GM12878 (cell line): ENCODE measurements around the gene CAVIN4. TPM values are rescaled to one million over a fixed set of nuclear protein-coding genes. Genes with fewer than 3 reads are reported as not detected.

ENCODE experiments used
- ATAC-seq: fragments of 200-7000 bp; cut with Tn5 transposase; 3 replicates; pipeline ENCODE4 v1.9.1; 2020; ENCODE audit warnings: mild to moderate bottlenecking, moderate library complexity
- BruUV-seq: library from RNA; stranded (reverse); fragments of 400-500 nt; replicated peaks from 2 replicates; lab custom pipeline; 2021; lab: Mats Ljungman, UMichigan
- CTCF ChIA-PET: fragments of 300-600 bp; sonication (Branson Sonifier 250); formaldehyde crosslinking; extraction: SDS; loops from one replicate; lab custom pipeline; 2021; ENCODE audit warnings: inconsistent platforms; lab: Yijun Ruan, JAX
- POLR2A ChIA-PET: fragments of 350-600 bp; formaldehyde crosslinking; extraction: SDS; loops from one replicate; lab custom pipeline; 2021; ENCODE audit warnings: inconsistent platforms; lab: Charles Lee
- RAD21 ChIA-PET: fragments of 300-600 bp; sonication (Branson Sonifier 250); formaldehyde crosslinking; loops from one replicate; lab custom pipeline; 2023; ENCODE audit warnings: antibody characterized with exemption; ENCODE audit not compliant: unreplicated experiment; lab: Charles Lee
- SMC1A ChIA-PET: fragments of 300-600 bp; sonication (Branson Sonifier 250); formaldehyde crosslinking; loops from one replicate; lab custom pipeline; 2023; ENCODE audit not compliant: unreplicated experiment, uncharacterized antibody; lab: Charles Lee
- DNase-seq: peaks from one replicate; pipeline ENCODE4 v3.0.0-alpha.2; 2011; ENCODE audit warnings: low read depth, low spot score
- FAIRE-seq: peaks from 3 replicates; lab custom pipeline; 2011; peaks lifted over from hg19 to GRCh38; lab: Jason Lieb, UNC
- H2AFZ ChIP-seq: 2 replicates; pipeline ENCODE4 v1.6.0; 2011; ENCODE audit warnings: low read depth, low read length, control low read depth; ENCODE audit not compliant: control insufficient read depth
- H3K27ac ChIP-seq: 2 replicates; pipeline ENCODE4 v1.5.1; 2011; ENCODE audit warnings: control low read depth; ENCODE audit not compliant: control insufficient read depth, insufficient read depth
- H3K27me3 ChIP-seq, 2 experiments: replicated peaks in 1 of 2; 2 replicates each; pipeline versions ENCODE4 v1.6.0 to v1.6.1; 2011; ENCODE audit warnings: low read length in 1 of 2; ENCODE audit not compliant: control insufficient read depth in 2 of 2, insufficient read depth in 2 of 2
- H3K36me3 ChIP-seq, 2 experiments: 2 replicates each; pipeline ENCODE4 v1.5.1; 2011; ENCODE audit warnings: low read length in 1 of 2; ENCODE audit not compliant: control insufficient read depth in 2 of 2, insufficient read depth in 2 of 2
- H3K4me1 ChIP-seq: 2 replicates; pipeline ENCODE4 v1.6.1; 2011; ENCODE audit warnings: mild to moderate bottlenecking, low read length, moderate library complexity, mixed read lengths; ENCODE audit not compliant: control insufficient read depth, insufficient read depth
- H3K4me2 ChIP-seq: 2 replicates; pipeline ENCODE4 v1.6.0; 2011; ENCODE audit warnings: control low read depth; ENCODE audit not compliant: control insufficient read depth, insufficient read depth
- H3K4me3 ChIP-seq: fragments of 200-600 bp; sonication (generic); 2 replicates; pipeline ENCODE4 v1.5.1; 2016
- H3K79me2 ChIP-seq: 2 replicates; pipeline ENCODE4 v1.6.0; 2011; ENCODE audit warnings: low read length; ENCODE audit not compliant: control insufficient read depth, insufficient read depth
- H3K9ac ChIP-seq: 2 replicates; pipeline ENCODE4 v1.8.0; 2011; ENCODE audit warnings: low read length, control low read depth, mixed read lengths; ENCODE audit not compliant: control insufficient read depth, insufficient read depth
- H3K9me3 ChIP-seq: replicated peaks from 3 replicates; pipeline ENCODE4 v1.5.1; 2011; ENCODE audit warnings: mild to moderate bottlenecking, low read length; ENCODE audit not compliant: control insufficient read depth, insufficient read depth
- H4K20me1 ChIP-seq: 2 replicates; pipeline ENCODE4 v1.6.0; 2011; ENCODE audit not compliant: control insufficient read depth, insufficient read depth
- BACH1 ChIP-seq: fragments of 450-650 bp; IDR thresholded peaks from 2 replicates; pipeline ENCODE4 v1.6.1; 2017; ENCODE audit warnings: mild to moderate bottlenecking, borderline replicate concordance
- EED ChIP-seq: sonication (generic); IDR thresholded peaks from 2 replicates; pipeline ENCODE4 v1.6.1; 2016; ENCODE audit warnings: antibody characterized with exemption, low read depth
- RUNX3 ChIP-seq: IDR thresholded peaks from 2 replicates; pipeline ENCODE4 v1.6.1; 2012; ENCODE audit warnings: low read length, inconsistent platforms
- YY1 ChIP-seq: IDR thresholded peaks from 2 replicates; pipeline ENCODE4 v1.6.1; 2011; ENCODE audit warnings: low read depth, mild to moderate bottlenecking, low read length
- ZNF622 ChIP-seq: fragments of 450-650 bp; IDR thresholded peaks from 2 replicates; pipeline ENCODE4 v1.6.1; 2017; ENCODE audit warnings: mild to moderate bottlenecking, inconsistent platforms
- WGBS: methylation state at CpG from one replicate; pipeline ENCODE4 v1.1.6; 2016; ENCODE audit warnings: low lambda C conversion rate; ENCODE audit not compliant: insufficient replicate concordance, insufficient coverage; ENCODE audit errors: missing lambda C conversion rate; 5-methylcytosine and 5-hydroxymethylcytosine counted together
- in situ Hi-C: fragments of 300-500 bp; cut with MboI; formaldehyde crosslinking; loops from 9 replicates; pipeline ENCODE4 v1.14.3; 2018; ENCODE audit warnings: mixed read lengths
- intact Hi-C: fragments of 100-400 bp; cut with micrococcal nuclease; formaldehyde crosslinking; loops from one replicate; pipeline ENCODE4 v1.14.2; 2022; ENCODE audit not compliant: unreplicated experiment
- polyA plus RNA-seq, 11 experiments: library from polyadenylated mRNA; depleted of rRNA in 4 of 11; unstranded in 6 of 11; stranded (reverse) in 5 of 11; fragments of >200 nt; fragmentation: Nextera tagmentation in 4 of 11; fragmentation: Illumina TruSeq in 1 of 11; extraction: Ambion mirVana in 4 of 11; extraction: Trizol in 1 of 11; gene quantifications; 1 replicate in 1 of 11; 2 replicates in 10 of 11; pipeline versions ENCODE4 v1.2.1 to v1.2.3, GENCODE V29; 2011 to 2016; ENCODE audit warnings: inconsistent platforms in 2 of 11, missing spikeins in 2 of 11, low read depth in 1 of 11
- total RNA-seq, 4 experiments: library from RNA; depleted of rRNA in 3 of 4; stranded (reverse); fragments of >200 nt in 3 of 4; fragmentation: Illumina TruSeq in 1 of 4; extraction: Trizol in 1 of 4; gene quantifications; 2 replicates each; pipeline versions ENCODE4 v1.2.1 to v1.2.3, GENCODE V29; 2013 to 2021

CAVIN4 gene
- total and polyA plus RNA-seq, 10 of the 15 experiments (the other 5 are each of a cell fraction or from before 2014, with no cell fraction given) = 0.04 to 0.13 (median 0.08) TPM; not detected in 3

GRCh38 chr9:100619665-100620064 lies 41.8 kb downstream of the CAVIN4 start:
- CTCF ChIA-PET = interaction anchor here (1.9 kb wide), 1 partner anchor 18 kb away, joined by 13 read pairs; no protein-coding TSS in a partner anchor
- Histone ChIP-seq H3K9ac (no peak overlapping the region), H2AFZ (no peak overlapping the region), H3K27ac (no peak overlapping the region), H3K36me3 (no peaks in the 10 kb centered on the region)
- in situ Hi-C loops (no loop called here), intact Hi-C loops (no loop called here)
- 32% methylated on average over 5 of the region's 5 CpGs for WGBS
- BruUV-seq = no TSS peak
- ATAC-seq (peak; percentile 84), DNase-seq (no peak)
- 0 out of 2 replicates have a peak, but pooled peaks have one; percentile 4 for TF ChIP-seq RUNX3
- 0 out of 2 replicates have a peak, but pooled peaks have one; percentile 27 for TF ChIP-seq YY1
- TF ChIP-seq EED = no peak
- TF ChIP-seq, all 136 proteins: peak for 2
- H3K79me2 ChIP-seq = no peaks in the 10 kb centered on the region
- SMC1A ChIA-PET = interaction anchor here (1.9 kb wide), 1 partner anchor 21 kb away, joined by 4 read pairs; no protein-coding TSS in a partner anchor
- RAD21 ChIA-PET = no interaction called here
- POLR2A ChIA-PET = interaction anchor here (1.0 kb wide), 1 partner anchor 21 kb away, joined by 3 read pairs; no protein-coding TSS in a partner anchor
- no peak overlapping the region for H3K4me2 ChIP-seq
- H4K20me1 ChIP-seq = no peaks in the 10 kb centered on the region
- H3K27me3 ChIP-seq = no peaks in the 10 kb centered on the region
- no peak for FAIRE-seq
- H3K9me3 ChIP-seq = no peaks in the 10 kb centered on the region; the same call in 2 of the 3 replicates
- H3K4me3 ChIP-seq = no peak overlapping the region
- no peaks in the 10 kb centered on the region for H3K4me1 ChIP-seq

DNA sequence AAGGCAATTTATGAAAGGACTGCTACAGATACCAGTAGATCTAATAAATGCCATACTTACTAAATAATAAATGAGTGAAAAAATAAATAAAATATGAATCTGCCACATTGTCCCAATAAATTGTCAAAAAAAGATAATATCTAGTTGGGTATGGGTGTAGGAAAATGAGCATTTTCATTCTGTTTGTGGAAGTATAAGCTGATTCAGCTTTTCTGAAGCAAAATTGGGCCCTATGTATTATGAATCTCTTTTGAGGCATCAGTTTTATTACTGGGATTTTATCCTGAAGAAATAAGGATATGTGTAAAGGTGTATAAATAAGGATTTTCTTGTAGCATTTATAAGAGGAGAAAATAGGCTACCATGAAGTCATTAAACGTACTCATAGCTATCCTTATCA lies 46.1 kb downstream of the CAVIN4 start:
- H3K27me3 ChIP-seq = no peaks in the 10 kb centered on the region
- H3K4me1 ChIP-seq = no peaks in the 10 kb centered on the region
- H3K36me3 ChIP-seq = no peaks in the 10 kb centered on the region
- H4K20me1 ChIP-seq = no peaks in the 10 kb centered on the region
- FAIRE-seq = peak; percentile 31
- in situ Hi-C loops (no loop called here), intact Hi-C loops (no loop called here)
- H3K4me3 ChIP-seq = no peak overlapping the region
- H3K9me3 ChIP-seq = no peaks in the 10 kb centered on the region; the same call in 2 of the 3 replicates
- RAD21 ChIA-PET = no interaction called here
- H3K9ac ChIP-seq = no peak overlapping the region
- no peak for TF ChIP-seq ZNF622
- TF ChIP-seq BACH1 = no peak
- CTCF ChIA-PET = no interaction called here
- ATAC-seq = no peak
- no peak overlapping the region for H2AFZ ChIP-seq
- SMC1A ChIA-PET = no interaction called here
- WGBS = 23% methylated on average over 1 of the region's 1 CpG
- POLR2A ChIA-PET = no interaction called here
- no peaks in the 10 kb centered on the region for H3K79me2 ChIP-seq
- no peak for DNase-seq
- no TSS peak for BruUV-seq
- H3K4me2 ChIP-seq = no peak overlapping the region
- H3K27ac ChIP-seq = no peak overlapping the region
